ENCODE results near the gene DNAH6. TPM values are rescaled to one million over a fixed set of nuclear protein-coding genes. Genes with fewer than 3 reads are reported as not detected.

The DNAH6 gene
- total RNA-seq, 1 experiment from 2014 or later, result 0.32 TPM

DNA sequence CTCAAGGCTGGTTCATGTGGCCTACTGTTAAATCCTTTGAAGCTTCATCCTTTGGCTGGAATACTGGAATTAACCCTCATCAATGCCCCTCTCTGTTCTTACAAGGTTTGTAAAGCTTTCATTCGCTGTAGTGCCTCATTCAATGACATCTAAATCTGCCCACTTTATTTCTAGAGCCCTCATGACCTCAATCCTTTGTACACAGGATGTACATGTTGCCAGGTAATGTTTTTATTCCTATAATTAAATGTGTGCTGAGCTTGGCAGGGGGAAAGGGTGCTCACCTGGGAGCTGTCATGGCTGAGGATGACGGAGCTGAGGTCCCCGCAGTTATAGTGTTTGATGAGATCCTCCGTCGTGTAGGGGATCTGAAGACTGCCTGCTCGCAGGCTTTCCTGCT is 325.3 kb downstream of the DNAH6 start:
- H3K4me1 ChIP-seq, result no peaks in the 10 kb centered on the region
- Mint-ChIP-seq H3K27me3 (ENCODE audit: insufficient read depth, unreplicated experiment) (peaks cover 10% of the 10 kb centered on the region), H3K4me3 (ENCODE audit: unreplicated experiment) (no peak overlapping the region), H3K27ac (ENCODE audit: unreplicated experiment) (no peak overlapping the region), H3K36me3 (ENCODE audit: insufficient read depth, unreplicated experiment) (no peaks in the 10 kb centered on the region), H3K9me3 (ENCODE audit: unreplicated experiment) (peaks cover 5% of the 10 kb centered on the region), H3K4me1 (ENCODE audit: low read depth, unreplicated experiment) (peaks cover 11% of the 10 kb centered on the region)
- BruUV-seq (replicated peaks), result no TSS peak
- intact Hi-C loops (cut with micrococcal nuclease; ENCODE audit: unreplicated experiment), result no loop called here
- peaks cover 2% of the 10 kb centered on the region for H3K9me3 ChIP-seq
- no peak overlapping the region for H3K4me3 ChIP-seq (ENCODE audit: low read depth, low read length)
- no peak for DNase-seq
- no peak for TF ChIP-seq CTCF (IDR thresholded peaks at IDR 0.05; ENCODE audit: insufficient read depth in 1 of 2, low read depth in 1 of 2, low read length in 1 of 2, severe bottlenecking in 1 of 2, unreplicated experiment in 1 of 2)
- H3K27me3 ChIP-seq (replicated peaks; ENCODE audit: control insufficient read depth, insufficient read depth, low read length), result no peaks in the 10 kb centered on the region; the same call in 1 of the 2 replicates
- POLR2A ChIA-PET, result no interaction called here
- no peaks in the 10 kb centered on the region for H3K36me3 ChIP-seq (ENCODE audit: control insufficient read depth, insufficient read depth, low read length)
- CTCF ChIA-PET, result no interaction called here

DNA sequence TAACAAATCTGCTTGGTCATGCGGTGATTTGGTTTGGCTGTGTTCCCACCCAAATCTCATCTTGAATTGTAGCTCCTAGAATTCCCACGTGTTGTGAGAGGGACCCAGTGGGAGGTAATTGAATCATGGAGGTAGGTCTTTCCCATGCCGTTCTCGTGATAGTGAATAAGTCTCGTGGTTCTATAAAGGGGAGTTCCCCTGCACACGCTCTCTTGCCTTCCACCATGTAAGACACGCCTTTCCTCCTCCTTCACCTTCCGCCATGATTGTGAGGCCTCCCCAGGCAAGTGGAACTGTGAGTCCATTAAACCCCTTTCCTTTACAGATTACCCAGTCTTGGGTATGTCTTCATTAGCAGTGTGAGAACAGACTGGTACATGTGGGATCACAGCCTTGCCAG is 327.8 kb downstream of the DNAH6 start:
- ChIA-PET CTCF (no interaction called here), POLR2A (no interaction called here)
- Mint-ChIP-seq H3K27me3 (ENCODE audit: insufficient read depth, unreplicated experiment) (peaks cover 19% of the 10 kb centered on the region), H3K27ac (ENCODE audit: unreplicated experiment) (no peak overlapping the region), H3K9me3 (ENCODE audit: unreplicated experiment) (no peaks in the 10 kb centered on the region), H3K36me3 (ENCODE audit: insufficient read depth, unreplicated experiment) (no peaks in the 10 kb centered on the region), H3K4me1 (ENCODE audit: low read depth, unreplicated experiment) (peaks cover 11% of the 10 kb centered on the region), H3K4me3 (ENCODE audit: unreplicated experiment) (no peak overlapping the region)
- no peak overlapping the region for H3K4me3 ChIP-seq (ENCODE audit: low read depth, low read length)
- no peaks in the 10 kb centered on the region for H3K9me3 ChIP-seq
- DNase-seq, result no peak
- no peak for TF ChIP-seq CTCF (IDR thresholded peaks at IDR 0.05; ENCODE audit: insufficient read depth in 1 of 2, low read depth in 1 of 2, low read length in 1 of 2, severe bottlenecking in 1 of 2, unreplicated experiment in 1 of 2)
- no peaks in the 10 kb centered on the region; the same call in none of the 2 replicates for H3K27me3 ChIP-seq (replicated peaks; ENCODE audit: control insufficient read depth, insufficient read depth, low read length)
- intact Hi-C loops (cut with micrococcal nuclease; ENCODE audit: unreplicated experiment), result no loop called here
- no TSS peak for BruUV-seq (replicated peaks)
- no peaks in the 10 kb centered on the region for H3K4me1 ChIP-seq
- no peaks in the 10 kb centered on the region for H3K36me3 ChIP-seq (ENCODE audit: control insufficient read depth, insufficient read depth, low read length)

DNA sequence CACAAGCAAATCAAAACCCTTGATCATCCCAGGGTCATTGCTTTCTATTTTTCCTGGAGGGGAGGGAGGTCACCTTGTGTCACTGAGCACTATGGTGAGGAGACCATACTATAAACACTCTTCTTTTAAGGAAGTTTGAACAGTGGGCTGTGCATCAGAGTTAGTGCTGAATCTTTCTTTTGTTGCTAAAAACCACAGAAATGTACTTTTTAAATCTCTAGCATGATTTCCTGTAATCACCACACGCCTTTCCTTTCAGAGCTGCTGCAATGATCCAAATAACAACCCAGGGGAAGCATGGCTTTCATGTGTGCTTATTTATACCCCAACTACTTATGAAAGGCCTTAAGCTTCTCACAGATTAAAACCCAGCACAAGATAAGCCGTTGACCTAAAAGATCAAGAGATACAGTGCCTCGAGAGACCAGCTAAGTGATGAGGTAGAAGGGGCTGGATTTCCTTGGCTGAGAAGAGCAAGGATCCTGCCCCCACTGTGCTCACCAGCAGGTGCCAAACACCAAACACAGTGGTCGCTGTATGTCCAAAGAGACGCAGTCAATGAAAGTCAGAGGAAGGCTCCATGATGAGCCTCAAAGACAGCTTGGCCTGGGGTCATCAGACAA is 329.9 kb downstream of the DNAH6 start:
- no peaks in the 10 kb centered on the region; the same call in 1 of the 2 replicates for H3K9me3 ChIP-seq
- TF ChIP-seq CTCF (IDR thresholded peaks at IDR 0.05; ENCODE audit: insufficient read depth in 1 of 2, low read depth in 1 of 2, low read length in 1 of 2, severe bottlenecking in 1 of 2, unreplicated experiment in 1 of 2), result no peak
- no peak for DNase-seq
- H3K36me3 ChIP-seq (ENCODE audit: control insufficient read depth, insufficient read depth, low read length), result no peaks in the 10 kb centered on the region
- POLR2A ChIA-PET, result no interaction called here
- no peak overlapping the region for H3K4me3 Mint-ChIP-seq (ENCODE audit: unreplicated experiment)
- no peaks in the 10 kb centered on the region; the same call in none of the 2 replicates for H3K27me3 ChIP-seq (replicated peaks; ENCODE audit: control insufficient read depth, insufficient read depth, low read length)
- H3K4me1 ChIP-seq, result no peaks in the 10 kb centered on the region
- no peaks in the 10 kb centered on the region for H3K9me3 Mint-ChIP-seq (ENCODE audit: unreplicated experiment)
- H3K4me3 ChIP-seq (ENCODE audit: low read depth, low read length), result no peak overlapping the region
- peaks cover 14% of the 10 kb centered on the region for H3K27me3 Mint-ChIP-seq (ENCODE audit: insufficient read depth, unreplicated experiment)
- CTCF ChIA-PET, result no interaction called here
- intact Hi-C loops (cut with micrococcal nuclease; ENCODE audit: unreplicated experiment), result no loop called here
- BruUV-seq (replicated peaks), result no TSS peak
- H3K36me3 Mint-ChIP-seq (ENCODE audit: insufficient read depth, unreplicated experiment), result no peaks in the 10 kb centered on the region
- H3K27ac Mint-ChIP-seq (ENCODE audit: unreplicated experiment), result no peak overlapping the region
- H3K4me1 Mint-ChIP-seq (ENCODE audit: low read depth, unreplicated experiment), result no peaks in the 10 kb centered on the region

Measured in Caco-2 (cell line).